Stimulated activated CD4-positive, alpha-beta T cell treated with anti-CD3 and anti-CD28 coated beads, Interleukin-1b, Interleukin-23, amount 100 ng/mL, for 1 hour (primary cell): ENCODE results near the gene PRKG1.
"Not testable (repeated sequence)": the region's sequence is repeated elsewhere in the genome, so short reads cannot be mapped to it uniquely, and the experiment has no call there.

Experiments used
- DNase-seq, 2 donors: peaks; one replicate each; pipeline ENCODE4 v3.0.0-alpha.2; 2020; ENCODE audit warnings: low read depth in 2 of 2

Gene PRKG1

DNA sequence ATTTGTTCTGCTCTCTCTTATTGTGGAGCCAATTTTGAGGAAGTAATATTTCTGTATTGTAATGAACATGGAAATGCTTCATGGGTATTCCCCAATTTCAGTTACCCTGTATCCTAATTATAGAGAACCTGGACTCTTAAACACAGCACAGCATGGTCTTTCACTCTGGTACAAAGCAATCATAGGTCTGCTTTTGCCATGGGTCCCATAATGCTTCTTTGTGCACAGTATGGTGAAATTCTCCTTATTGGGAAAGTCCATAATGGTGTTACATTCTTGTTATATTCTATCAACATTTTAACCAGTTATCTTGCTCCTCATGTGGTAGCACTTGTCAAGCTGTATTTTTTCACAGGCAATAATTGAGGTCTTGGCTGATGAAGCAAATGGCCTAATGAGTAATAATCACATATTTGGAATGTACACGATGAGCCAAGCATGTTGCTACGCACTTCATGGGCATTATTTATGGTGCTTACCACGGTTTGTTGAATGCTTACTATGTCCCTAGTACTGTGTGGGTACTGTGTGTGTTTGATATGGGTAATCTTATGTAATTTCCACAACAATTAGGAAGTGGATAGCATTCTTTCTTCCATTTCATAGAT, 42.9 kb downstream of the PRKG1 start:
- no peak for DNase-seq

DNA sequence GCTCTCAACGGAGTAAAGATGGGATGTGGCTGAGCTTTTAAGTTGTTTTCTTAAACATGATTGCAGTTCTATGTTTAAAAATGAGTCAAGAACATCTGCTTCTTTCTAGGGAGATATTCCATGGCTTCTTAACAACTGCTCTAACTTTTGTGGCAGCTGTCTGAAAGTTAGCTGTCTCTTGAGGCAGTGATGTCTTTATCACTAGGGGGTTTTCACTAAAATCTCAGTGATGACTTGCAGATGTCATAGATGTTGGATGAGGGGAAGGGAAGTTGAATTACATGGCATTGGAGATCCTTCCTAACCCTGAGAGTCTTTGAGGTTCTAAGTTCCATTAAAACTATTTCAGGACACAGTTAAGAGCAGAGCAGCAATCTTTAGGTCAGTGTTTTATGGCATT, 43.5 kb downstream of the PRKG1 start:
- no peak for DNase-seq

DNA sequence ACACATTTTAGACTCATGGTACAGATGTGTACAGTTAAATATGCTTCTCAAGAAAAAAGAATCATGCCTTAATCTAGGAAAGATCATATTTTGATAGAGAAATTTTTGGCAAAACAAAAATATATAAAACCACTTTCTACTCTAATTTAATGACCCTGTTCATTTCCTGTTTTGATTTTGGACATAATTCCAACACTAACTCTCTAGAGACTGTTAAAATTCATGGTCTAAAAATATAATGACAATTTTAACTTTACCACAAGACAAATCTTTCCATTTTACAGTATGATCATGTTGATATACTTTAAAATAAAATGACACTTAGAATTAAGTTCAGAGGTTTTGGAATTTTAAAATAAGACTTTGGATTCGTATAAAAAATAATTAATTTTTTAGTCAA, 45.2 kb downstream of the PRKG1 start:
- DNase-seq = no peak

DNA sequence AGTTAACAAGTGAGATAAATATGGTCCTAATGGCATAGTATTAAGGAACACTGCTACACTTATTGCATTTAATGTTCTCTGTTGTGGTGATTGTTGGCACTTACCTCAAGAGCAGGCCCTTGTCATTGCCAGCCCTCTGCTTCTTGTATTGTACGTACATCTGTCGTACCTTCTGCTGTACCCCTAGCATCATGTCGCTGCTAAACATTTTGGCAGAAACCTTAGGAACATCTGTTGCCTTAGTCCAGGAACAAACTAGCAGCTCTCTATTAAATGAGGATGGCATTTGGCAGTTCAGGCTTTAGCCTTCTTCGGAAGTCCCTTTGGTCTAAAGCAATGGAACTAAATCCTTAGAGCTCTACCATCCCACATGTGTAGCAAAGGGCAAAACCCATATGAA, 47.6 kb downstream of the PRKG1 start:
- DNase-seq = no peak

DNA sequence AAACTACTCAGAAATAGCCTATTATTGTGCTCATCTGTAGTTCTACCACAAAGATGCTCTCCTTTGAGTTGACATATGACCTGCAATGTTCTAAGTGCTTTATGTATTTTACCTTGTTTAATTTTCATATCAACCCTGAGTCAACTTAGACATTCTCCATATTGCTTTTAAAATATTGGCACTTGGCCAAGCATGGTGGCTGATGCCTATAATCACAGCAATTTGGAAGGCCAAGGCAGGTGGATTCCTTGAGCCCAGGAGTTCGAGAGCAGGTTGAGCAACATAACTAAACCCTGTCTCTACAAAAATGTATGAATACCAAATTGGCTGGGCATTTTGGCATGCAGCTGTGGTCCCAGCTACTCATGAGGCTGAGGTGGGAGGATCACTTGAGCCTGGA, 50.6 kb downstream of the PRKG1 start:
- no peak for DNase-seq

DNA sequence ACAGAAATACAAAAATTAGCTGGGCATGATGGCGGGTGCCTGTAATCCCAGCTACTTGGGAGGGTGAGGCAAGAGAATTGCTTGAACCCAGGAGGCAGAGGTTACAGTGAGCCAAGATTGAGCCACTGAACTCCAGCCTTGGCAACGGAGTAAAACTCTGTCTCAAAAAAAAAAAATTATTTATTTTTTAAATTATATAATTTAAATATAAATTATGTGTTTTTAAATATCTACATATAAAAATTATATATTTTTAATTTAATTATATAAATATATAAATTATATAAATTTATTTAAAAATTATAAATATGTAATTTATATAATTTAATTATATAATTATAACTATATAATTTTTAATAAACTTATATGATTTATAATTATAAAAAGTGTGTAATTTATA, 51.2 kb downstream of the PRKG1 start:
- no peak for DNase-seq

DNA sequence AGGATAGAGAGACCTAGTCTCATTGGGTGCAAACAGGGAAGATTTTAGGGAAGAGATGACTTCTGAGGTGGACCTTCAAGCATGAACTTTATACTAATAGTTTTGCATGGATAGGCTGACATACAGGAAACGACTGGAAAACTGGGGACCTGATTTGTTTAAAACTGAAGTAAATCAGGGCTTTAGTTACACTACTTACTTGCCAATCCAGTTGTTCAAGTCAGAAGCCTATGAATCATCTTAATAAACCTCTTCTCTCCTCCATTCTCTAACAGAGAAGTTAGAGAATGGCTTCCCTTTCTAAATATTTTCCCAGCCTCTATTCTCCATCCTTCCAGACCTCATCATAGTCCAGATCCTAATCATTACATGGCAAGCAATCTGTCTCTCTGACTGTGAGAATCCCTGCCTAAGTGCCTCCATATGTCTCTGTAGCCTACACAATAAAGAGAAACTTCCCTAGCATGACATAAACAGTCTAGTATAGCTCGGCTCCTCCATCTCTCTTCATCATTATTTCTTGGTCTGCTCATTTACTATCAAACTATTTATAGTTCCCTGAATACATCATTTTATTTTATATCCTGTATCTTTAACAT, 55.8 kb downstream of the PRKG1 start:
- no peak for DNase-seq

DNA sequence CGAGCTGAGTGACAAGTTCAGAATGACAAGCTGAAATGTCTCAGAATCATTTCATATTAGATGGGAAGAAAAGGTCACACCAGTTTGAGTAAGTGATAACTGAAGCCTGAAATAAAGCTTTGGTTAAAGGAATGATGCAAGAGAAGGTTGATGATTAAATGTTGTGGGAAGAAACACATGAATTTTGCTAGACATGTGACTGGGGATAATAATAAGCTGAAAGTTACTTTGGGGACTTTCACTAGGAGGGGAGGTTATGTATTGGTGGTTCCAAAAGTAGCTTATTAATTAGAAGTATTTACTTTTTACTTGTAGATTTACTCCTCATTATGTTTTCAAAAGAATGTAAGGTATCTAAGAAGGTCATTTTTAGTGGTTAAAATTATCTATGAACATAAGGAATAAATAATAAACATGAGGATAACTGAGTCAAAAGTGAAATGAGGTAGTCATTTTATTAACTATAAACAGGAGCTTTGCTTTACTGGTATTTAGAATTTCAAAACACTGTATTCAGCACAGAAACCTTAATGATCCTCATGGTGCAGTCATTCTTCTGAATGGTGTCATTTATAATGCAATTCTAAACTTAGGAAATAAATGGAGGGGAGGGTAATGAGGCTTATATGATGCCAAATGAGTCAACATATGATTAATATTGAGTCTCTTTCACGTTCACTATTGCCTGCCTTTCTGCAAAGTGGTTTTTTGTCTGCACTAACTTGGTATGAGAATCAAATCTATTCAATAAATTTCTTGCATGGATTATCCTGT, 63.7 kb downstream of the PRKG1 start:
- no peak for DNase-seq

DNA sequence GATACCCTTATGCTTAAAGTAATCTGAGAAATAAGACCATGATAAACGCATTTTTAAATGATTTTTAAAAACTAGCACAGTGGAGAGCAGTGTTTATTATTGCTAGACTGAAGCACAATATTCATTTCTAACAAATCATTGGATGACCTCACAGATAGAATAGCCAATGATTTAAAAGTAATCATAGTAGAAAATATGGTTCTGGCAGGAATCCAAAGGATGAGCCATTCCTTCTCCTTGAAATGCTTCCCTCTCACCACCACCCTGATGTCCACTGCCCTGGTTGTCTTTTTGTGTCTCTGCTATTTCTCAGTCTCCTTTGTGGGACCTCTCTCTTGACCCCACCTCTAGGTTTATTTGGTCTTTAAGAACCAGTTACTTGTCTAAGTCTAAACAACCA, 64.9 kb downstream of the PRKG1 start:
- DNase-seq = no peak

DNA sequence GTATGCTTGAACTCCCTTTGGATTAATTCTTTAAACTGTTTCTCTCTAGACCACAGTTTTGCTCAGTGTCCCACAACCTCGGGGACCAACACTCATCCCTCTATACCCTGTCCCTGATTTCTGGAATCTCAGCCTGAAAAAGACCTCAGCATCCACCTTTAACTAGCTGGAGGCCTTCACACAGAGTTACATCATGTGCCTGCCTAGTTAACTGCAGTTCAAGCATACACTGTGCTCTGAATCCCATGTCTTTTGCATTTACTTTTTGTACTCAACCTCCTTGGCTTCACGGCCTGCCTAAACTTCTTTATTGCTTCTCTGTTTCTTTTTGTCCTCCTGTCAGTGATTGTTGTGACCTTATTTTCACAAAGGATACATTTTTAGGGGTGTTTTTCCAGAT, 66.7 kb downstream of the PRKG1 start:
- DNase-seq = no peak

DNA sequence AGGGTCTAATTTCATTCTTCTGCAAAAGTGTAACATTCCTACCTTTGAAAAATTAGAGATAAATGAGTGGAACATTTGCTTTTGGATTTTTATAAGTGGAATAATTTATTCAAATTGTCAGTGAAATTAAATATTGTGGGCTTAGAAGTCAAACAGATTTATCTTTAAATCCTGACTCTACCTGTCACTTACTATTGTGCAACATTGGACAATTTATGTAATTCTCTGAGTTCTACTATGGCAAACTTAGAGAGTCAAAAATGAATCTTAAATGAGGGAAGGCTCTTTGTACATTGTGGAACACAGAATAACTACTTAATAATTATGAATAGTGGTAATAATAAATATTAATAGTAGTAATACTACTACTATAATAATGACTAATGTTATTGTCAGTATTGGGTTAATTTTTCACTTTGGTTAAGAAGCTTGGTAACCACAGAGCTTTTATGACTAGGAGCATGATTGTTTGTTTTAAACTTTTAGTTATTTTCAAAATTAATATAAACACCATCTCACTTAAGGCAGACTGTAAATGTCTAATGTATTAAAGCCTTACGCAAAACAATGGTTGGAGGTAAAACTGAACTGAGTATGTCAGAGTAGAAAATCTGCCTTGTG, 70.0 kb downstream of the PRKG1 start:
- DNase-seq = no peak

DNA sequence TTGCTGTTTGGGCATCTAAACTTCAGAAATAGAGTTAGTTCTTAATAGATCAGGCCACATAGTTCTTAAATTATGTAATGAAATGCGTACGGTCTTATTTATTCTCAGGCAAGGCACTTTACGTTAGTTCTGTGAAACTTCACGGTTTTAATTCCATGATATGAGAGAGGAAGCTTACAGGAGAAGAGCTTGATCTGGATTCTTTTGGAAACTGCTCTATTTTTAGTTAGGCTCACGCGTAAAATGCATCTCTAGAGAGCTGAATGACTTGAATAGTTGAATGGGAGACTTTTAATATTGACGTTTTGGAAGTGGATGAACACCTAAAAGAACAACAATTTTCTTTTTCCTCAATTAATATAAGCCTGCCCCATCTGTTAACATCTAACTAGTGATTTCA, 71.1 kb downstream of the PRKG1 start:
- DNase-seq = no peak

DNA sequence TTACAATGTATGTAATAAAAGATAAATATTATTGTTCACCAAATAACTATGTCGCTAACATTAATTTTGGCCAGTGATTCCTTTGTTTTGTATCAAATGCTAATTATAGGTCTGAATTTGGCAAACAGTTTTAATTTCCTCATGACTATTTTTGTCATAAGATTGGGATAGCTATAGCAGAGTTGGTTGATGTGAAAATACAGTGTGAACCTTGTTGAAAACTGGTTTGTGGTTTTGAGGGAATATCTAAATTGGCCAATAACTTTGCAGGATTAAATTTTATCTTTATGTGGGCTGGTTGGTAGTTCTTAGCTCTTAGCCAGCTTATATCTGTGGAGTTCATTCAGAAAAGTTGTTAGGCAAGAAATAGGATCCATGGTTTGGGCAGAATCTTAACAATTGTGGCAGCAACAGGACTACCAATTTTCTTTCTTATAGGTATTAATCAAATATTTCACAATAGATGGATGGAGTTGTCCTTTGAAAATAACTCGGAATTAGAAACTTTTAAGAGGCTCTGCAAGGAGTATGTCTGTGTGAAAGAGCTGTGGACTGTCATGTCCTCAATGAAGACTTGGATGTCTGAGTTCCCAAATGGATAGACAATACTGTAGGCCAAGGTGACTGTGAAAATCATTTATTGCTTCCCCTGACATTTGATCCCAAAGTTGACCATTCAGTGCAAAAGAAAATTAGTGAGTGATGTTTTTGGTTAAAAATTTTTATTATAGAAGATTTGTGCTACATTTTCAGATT, 73.5 kb downstream of the PRKG1 start:
- DNase-seq = no peak

DNA sequence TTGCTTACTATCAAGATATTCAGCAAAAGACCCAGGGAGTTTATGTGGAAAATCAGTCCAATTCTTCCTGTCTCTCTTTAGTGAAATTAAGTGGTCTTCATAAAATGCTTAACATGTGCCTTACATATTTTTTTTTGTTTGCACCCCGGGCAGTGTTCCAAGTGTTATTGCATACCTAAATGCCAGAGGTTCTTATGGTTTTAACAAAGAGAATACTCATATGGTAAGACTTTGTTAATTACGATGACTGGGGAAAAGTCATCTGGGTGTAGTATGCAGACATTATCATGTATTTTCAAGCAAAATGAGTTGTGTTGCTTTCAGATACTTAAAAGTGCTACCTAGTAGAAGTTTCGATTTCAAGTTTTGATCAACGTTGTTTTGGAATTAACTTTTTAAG, 82.6 kb downstream of the PRKG1 start:
- DNase-seq = no peak

DNA sequence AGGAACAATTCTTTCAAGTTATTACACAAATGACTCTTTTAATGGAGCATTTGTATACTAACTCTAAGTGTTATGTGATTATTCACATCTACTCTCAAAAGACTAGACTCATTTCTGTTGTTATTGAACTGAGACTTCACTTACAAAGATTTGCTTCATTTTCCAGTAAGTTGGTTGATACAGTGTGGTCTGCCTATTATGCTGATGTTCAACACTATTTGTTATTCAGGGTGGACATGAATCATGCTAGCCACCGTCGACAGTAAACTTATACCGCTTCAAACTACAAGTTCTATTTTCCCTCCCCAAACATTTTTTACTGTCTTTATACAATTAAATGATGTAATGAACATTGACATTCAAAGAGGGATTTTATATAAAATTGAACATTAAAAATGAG, 84.5 kb downstream of the PRKG1 start:
- no peak for DNase-seq

DNA sequence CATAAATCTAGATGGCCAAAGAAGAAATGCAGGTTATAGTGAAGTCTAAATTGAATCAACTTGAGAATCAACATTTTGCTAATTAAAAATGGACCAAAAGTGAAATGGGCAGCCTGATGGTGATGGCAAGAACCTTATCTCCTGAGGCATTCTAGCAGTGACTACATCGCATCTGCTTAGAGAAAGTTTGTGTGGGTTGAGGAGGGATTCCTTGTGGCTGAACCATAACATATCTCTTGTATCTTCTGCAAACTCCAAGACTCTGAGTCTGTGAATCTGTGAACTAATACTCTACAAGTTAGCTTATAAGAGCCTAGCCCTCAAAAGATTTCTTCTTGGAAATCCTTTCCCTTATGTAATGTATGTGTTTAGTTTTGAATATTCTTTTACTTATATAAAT, 85.6 kb downstream of the PRKG1 start:
- no peak for DNase-seq

DNA sequence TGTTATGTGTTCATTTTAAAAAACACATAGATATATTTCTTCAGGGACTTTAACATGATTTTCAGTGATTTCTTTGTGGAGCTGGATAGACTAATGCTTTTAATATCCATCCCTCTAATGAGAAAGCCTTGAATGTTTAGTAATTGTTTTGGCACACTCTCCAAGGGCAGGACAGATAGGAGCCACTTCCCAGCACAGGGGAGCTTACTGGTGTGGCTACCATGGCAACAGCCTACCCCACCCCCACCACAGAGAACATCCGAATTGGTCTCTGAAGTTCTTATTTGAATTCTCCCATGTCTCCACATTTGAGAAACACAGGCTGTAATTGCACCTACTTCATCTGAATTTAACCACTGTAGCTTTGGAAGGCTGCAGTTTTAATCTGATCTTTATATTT, 87.7 kb downstream of the PRKG1 start:
- DNase-seq = no peak

DNA sequence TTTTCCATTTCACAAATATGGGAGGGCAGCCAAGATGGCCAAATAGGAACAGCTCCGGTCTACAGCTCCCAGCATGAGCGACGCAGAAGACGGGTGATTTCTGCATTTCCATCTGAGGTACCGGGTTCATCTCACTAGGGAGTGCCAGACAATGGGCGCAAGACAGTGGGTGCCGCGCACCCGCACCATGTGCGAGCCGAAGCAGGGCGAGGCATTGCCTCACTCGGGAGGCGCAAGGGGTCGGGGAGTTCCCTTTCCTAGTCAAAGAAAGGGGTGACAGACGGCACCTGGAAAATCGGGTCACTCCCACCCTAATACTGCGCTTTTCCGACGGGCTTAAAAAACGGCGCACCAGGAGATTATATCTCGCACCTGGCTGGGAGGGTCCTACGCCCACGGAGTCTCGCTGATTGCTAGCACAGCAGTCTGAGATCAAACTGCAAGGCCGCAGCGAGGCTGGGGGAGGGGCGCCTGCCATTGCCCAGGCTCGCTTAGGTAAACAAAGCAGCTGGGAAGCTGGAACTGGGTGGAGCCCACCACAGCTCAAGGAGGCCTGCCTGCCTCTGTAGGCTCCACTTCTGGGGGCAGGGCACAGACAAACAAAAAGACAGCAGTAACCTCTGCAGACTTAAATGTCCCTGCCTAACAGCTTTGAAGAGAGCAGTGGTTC, 89.2 kb downstream of the PRKG1 start:
- DNase-seq = not testable (repeated sequence)

DNA sequence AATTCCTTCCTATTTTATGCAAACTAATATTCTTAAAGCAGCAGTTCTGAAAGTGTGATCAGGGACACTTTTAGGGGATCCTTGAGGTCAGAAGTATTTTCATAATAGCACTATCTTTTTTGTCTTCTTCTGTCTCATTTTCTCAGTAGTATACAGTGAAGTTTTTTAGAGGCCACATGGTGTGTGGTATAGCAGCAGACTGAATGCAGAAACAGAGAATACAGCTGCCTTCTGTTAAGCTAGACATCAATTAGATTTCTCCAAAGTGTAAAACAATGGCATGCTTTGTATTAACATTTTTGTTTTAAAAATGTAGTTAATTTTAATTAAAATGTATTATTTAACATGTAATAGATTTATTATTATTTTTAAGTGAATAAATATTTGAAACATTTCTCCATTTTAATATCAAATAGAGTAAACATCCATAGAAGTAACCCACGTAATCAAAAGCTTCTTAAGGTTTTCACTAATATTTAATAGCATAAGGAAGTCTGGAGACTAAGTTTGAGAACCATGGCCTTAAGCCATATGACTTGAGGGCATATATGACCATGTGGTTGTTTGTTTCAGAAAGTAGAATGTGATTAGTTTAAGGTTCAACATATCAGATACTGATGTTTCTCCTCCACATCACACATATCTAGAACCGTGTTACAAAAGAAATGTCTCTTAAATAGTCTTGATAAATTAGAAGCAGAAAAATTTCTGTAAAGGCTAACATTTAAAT, 94.0 kb downstream of the PRKG1 start:
- no peak for DNase-seq

DNA sequence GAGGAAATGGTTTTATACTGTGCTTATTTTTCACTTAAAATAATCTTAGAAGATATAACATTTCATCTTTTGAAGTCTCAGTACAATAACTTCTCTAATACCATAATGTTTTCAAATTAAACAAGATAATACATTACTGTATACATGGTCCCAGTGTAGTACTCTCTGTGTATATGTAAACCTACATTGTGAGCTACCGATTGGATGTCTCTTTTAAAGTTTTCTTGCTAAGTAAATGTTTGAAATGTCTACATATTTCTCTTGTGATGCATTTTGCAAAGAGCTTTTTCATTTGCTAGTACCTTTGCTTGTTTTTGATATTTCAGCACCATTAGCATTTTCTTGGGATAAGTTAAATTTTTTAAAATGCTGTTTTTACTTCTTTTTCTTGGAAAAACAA, 94.8 kb downstream of the PRKG1 start:
- DNase-seq = no peak
